Sigmoid colon (tissue), 4 donors: ENCODE measurements around the gene KCTD11.

Source experiments
- EP300 ChIP-seq, 4 donors: sonication (generic); formaldehyde crosslinking; IDR thresholded peaks; one replicate each; pipeline ENCODE4 v1.6.1; 2017; ENCODE audit warnings: antibody characterized with exemption in 4 of 4
- POLR2A ChIP-seq, 2 donors: fragments of 450-650 bp; IDR thresholded peaks; one replicate each; pipeline ENCODE4 v1.6.1; 2016; ENCODE audit warnings: antibody characterized with exemption in 2 of 2, mild to moderate bottlenecking in 2 of 2, moderate library complexity in 2 of 2
- POLR2AphosphoS5 ChIP-seq, 4 donors: sonication (generic); formaldehyde crosslinking; IDR thresholded peaks; one replicate each; pipeline ENCODE4 v1.6.1; 2017; ENCODE audit warnings: antibody characterized with exemption in 4 of 4
- TF ChIP-seq, protein P1 (sequence below), 4 experiments: fragments of 450-650 bp in 3 of 4; fragments of 200-600 bp in 1 of 4; IDR thresholded peaks; one replicate each; pipeline ENCODE4 v1.5.1; 2016 to 2019; ENCODE audit warnings: antibody characterized with exemption in 4 of 4, mild to moderate bottlenecking in 3 of 4, moderate library complexity in 2 of 4

- TF ChIP-seq, protein P1, sequence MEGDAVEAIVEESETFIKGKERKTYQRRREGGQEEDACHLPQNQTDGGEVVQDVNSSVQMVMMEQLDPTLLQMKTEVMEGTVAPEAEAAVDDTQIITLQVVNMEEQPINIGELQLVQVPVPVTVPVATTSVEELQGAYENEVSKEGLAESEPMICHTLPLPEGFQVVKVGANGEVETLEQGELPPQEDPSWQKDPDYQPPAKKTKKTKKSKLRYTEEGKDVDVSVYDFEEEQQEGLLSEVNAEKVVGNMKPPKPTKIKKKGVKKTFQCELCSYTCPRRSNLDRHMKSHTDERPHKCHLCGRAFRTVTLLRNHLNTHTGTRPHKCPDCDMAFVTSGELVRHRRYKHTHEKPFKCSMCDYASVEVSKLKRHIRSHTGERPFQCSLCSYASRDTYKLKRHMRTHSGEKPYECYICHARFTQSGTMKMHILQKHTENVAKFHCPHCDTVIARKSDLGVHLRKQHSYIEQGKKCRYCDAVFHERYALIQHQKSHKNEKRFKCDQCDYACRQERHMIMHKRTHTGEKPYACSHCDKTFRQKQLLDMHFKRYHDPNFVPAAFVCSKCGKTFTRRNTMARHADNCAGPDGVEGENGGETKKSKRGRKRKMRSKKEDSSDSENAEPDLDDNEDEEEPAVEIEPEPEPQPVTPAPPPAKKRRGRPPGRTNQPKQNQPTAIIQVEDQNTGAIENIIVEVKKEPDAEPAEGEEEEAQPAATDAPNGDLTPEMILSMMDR (IDR thresholded peaks at IDR 0.05) = no peak
- no peak for TF ChIP-seq POLR2A (IDR thresholded peaks at IDR 0.05)
- no peak for TF ChIP-seq EP300 (IDR thresholded peaks at IDR 0.05)
- no peak for TF ChIP-seq POLR2AphosphoS5 (IDR thresholded peaks at IDR 0.05)
These were observed 29.3 kb upstream of the KCTD11 start for GRCh38 chr17:7322520-7323194.
